DMS153 treated with DMSO at 0.1 percent for 48 hours (cell line): Measurements from ENCODE around the gene RIBC2.
"Not testable (repeated sequence)": the region's sequence is repeated elsewhere in the genome, so short reads cannot be mapped to it uniquely, and the experiment has no call there.

Experiments
- DNase-seq: peaks from one replicate; lab custom pipeline; 2025; ENCODE audit not compliant: unreplicated experiment; lab: John Stamatoyannopoulos, UW

The RIBC2 gene

GRCh38 chr22:45424241-45424731 lies 10.8 kb downstream of the RIBC2 start:
- DNase-seq = no peak

GRCh38 chr22:45425101-45425500 lies 11.6 kb downstream of the RIBC2 start:
- no peak for DNase-seq

- no peak for DNase-seq
These were observed 12.2 kb downstream of the RIBC2 start for GRCh38 chr22:45425531-45426265.

- DNase-seq = no peak
These were observed 12.9 kb downstream of the RIBC2 start for GRCh38 chr22:45426387-45426786.

GRCh38 chr22:45427114-45427513 lies 13.6 kb downstream of the RIBC2 start:
- no peak for DNase-seq

- no peak for DNase-seq
These were observed 15.2 kb downstream of the RIBC2 start for GRCh38 chr22:45428391-45429385.

- no peak for DNase-seq
These were observed 15.9 kb downstream of the RIBC2 start for GRCh38 chr22:45429424-45429823.

GRCh38 chr22:45429981-45430775 lies 16.7 kb downstream of the RIBC2 start:
- DNase-seq = no peak

GRCh38 chr22:45430871-45431270 lies 17.4 kb downstream of the RIBC2 start:
- DNase-seq = no peak

- DNase-seq = no peak
These were observed 21.5 kb downstream of the RIBC2 start for GRCh38 chr22:45434981-45435380.

GRCh38 chr22:45435544-45436139 lies 22.1 kb downstream of the RIBC2 start:
- DNase-seq = peak; percentile 73

- DNase-seq = not testable (repeated sequence)
These were observed 23.5 kb downstream of the RIBC2 start for GRCh38 chr22:45436871-45437517.

- no peak for DNase-seq
These were observed 24.8 kb downstream of the RIBC2 start for GRCh38 chr22:45438336-45438735.

GRCh38 chr22:45440688-45441087 lies 27.2 kb downstream of the RIBC2 start:
- not testable (repeated sequence) for DNase-seq

GRCh38 chr22:45441138-45441537 lies 27.6 kb downstream of the RIBC2 start:
- peak; percentile 58 for DNase-seq

GRCh38 chr22:45442116-45442515 lies 28.6 kb downstream of the RIBC2 start:
- DNase-seq = no peak

- no peak for DNase-seq
These were observed 30.7 kb downstream of the RIBC2 start for GRCh38 chr22:45444168-45444567.

- DNase-seq = no peak
These were observed 31.7 kb downstream of the RIBC2 start for GRCh38 chr22:45445031-45445710.

GRCh38 chr22:45446216-45446615 lies 32.7 kb downstream of the RIBC2 start:
- no peak for DNase-seq
